WI38 (cell line): Measurements from ENCODE around the gene TANC1.

ENCODE experiments used
- H3K4me3 ChIP-seq: 2 replicates; pipeline ENCODE4 v1.5.1; 2011; ENCODE audit warnings: low read depth, mild to moderate bottlenecking, control low read depth, low read length
- TF ChIP-seq, protein P1 (sequence below): IDR thresholded peaks from 2 replicates; pipeline ENCODE4 v1.5.1; 2012; ENCODE audit warnings: low read depth, mild to moderate bottlenecking, control low read depth, low read length

The TANC1 gene

DNA sequence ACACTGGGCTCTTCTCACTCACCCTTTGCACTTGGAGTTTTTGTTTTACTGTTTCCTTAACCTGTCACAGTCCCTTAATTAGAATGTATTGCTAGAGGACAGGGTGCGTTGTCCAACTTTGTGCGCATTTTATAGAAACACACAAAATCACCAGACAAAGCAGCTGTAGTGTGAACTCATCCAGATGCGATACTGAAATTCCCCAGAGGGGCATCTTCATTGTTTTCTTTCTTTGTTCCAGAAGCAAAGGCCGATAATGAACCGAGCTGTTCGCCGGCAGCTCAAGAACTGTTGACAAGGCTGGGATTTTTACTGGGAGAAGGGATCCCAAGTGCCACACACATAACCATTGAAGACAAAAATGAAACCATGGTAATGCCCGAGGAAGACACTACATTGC, 180.5 kb downstream of the TANC1 start:
- TF ChIP-seq, protein P1, sequence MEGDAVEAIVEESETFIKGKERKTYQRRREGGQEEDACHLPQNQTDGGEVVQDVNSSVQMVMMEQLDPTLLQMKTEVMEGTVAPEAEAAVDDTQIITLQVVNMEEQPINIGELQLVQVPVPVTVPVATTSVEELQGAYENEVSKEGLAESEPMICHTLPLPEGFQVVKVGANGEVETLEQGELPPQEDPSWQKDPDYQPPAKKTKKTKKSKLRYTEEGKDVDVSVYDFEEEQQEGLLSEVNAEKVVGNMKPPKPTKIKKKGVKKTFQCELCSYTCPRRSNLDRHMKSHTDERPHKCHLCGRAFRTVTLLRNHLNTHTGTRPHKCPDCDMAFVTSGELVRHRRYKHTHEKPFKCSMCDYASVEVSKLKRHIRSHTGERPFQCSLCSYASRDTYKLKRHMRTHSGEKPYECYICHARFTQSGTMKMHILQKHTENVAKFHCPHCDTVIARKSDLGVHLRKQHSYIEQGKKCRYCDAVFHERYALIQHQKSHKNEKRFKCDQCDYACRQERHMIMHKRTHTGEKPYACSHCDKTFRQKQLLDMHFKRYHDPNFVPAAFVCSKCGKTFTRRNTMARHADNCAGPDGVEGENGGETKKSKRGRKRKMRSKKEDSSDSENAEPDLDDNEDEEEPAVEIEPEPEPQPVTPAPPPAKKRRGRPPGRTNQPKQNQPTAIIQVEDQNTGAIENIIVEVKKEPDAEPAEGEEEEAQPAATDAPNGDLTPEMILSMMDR = no peak
- no peak overlapping the region for H3K4me3 ChIP-seq

DNA sequence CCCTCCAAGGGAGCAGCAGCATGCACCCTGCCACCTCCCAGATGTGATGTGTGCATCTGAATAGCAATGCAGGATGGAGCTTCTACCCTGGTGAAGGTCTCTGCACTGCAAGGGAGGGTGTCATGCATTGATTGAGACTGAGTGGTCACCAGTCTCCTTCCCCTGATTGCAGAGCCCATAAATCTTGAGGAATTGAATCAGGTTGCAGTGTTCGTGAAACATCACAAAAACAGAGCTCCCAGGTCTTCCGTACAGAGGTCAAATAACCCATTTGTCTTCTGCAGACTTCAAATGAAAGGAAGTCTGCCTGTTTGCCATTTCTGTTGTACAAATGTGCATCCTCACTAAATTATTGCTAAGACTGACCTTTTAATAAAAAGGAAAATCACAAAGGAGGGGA, 181.3 kb downstream of the TANC1 start:
- H3K4me3 ChIP-seq = no peak overlapping the region
- TF ChIP-seq, protein P1 = no peak

DNA sequence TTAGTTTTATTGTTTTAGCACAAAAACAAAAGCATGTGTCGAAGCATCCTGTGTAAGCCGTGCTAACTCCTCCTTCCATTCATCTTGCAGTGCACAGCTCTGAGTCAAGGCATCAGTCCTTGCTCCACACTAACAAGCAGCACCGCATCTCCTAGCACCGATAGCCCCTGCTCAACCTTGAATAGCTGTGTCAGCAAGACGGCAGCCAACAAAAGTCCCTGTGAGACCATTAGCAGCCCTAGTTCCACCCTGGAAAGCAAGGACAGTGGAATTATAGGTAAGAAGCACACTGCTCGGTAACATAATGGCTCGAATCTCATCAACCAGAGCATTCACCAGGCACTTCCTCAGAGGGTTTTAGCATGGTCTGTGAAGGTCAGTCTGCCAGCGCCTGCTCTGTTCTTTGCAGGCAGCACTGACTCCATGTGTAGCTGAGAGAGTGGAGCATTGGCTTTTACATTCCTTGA, 181.9 kb downstream of the TANC1 start:
- TF ChIP-seq, protein P1 = no peak
- no peak overlapping the region for H3K4me3 ChIP-seq

DNA sequence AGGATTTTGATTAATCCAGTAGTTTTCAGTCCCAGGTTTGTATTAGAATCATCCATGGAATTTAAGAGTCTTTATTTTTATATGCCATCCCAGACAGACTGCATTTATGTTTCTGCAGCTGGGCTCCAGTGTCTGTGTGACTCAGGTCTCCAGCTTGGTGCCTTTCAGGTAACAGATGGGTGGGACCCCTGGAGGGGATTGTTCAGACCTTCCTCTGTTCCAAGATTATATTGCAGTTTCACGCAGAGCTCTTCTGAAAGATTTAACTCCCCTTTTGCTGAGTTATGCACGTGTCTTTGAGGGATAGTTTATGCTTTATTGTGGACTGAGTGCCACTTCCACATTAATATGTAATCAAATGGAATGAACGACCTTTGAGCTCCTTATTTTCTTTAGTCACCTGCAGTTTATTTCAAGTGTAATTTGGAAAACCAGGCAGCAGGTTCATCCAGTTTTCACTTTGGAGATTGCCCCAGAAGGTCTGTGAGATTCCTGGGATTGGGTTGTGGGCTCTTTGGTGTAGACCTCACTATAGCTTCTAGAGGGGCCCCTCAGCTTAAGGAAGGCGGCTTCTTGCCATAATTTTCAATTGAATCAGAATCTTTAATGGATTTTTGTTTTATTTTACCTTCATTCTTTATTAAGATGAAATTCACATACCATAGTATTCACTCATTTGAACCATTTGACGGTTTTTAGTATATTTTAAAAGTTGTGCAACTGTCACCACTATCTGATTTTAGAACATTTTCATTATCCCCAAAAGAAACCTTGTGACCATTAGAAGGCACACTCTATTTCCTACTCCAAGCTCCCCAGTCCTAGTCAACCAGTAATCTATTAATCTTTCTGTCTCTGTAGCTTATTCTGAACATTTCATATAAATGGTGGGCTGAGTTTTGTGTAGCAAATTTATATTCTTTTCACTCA, 183.0 kb downstream of the TANC1 start:
- TF ChIP-seq, protein P1 = no peak

DNA sequence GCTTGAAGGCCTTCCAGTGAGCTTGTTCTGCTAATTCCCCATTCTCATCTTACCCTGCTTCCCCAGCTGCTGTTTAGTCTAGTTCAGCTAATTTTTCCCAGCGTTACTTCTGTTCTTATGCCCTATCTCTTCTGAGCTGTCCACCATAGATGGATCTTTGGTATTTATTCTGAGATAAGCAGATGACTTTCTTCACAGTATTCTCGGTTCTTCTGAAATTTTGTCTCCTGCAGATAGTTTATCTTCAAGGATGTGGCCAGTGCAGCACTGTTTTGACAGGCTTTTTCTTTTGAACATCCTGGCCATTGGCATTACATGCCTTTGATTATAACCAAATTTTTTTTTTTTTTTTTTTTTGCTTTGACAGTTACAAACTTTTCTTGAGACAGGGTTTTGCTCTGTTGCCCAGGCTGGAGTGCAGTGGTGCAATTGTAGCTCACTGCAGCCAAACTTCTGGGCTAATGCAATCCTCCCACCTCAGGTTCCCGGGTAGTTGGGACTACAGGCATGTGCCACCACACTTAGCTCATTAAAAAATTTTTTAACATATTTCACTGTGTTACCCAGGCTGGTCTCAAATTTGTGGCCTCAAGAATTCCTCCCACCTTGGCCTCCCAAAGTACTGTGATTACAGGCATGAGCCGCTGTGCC, 183.8 kb downstream of the TANC1 start:
- TF ChIP-seq, protein P1 = no peak
- H3K4me3 ChIP-seq = no peak overlapping the region

More for the DNA sequence above, 183.0 kb downstream of the TANC1 start:
- H3K4me3 ChIP-seq = no peak overlapping the region

DNA sequence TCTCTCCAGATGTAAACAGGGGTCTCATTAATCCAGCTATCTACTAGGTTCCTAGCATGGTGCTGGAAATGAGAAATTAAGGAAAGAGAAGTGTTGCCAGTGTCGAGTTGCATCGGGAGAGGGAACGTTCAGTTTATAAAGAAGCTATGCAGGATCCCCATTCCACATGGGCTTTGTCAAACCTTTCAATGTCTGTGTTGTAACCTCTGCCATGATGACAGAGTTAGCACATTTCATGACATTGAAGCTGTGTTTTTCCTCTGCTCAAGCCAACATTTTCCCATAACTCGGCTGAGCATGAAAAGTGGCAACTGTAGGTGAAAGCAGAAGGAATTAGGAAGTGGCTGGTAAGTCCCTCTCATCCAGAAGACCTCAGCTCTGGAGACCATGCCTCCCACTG, 184.6 kb downstream of the TANC1 start:
- TF ChIP-seq, protein P1 = no peak
- no peak overlapping the region for H3K4me3 ChIP-seq

DNA sequence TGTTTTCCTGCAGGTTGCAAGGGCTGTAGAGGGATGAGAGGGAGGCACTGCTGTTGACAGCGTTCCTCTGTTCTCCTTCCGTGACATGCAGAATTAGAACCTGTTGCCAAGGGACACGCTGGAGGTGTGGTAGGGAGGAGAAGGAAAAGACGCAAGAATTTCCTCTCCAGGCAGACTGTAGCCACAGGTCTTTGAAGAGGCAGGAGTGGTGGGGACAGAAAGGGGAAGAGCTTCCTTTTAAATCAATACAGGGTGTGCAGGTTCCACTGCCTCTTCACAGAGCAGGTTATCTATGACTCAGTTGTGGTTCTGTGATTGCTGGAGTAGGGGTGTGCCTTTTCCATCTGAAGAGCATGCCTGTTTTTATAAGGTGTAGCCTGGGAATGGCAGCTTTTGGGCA, 185.0 kb downstream of the TANC1 start:
- no peak overlapping the region for H3K4me3 ChIP-seq
- TF ChIP-seq, protein P1 = no peak
